ENCODE data around the gene MTSS2. TPM values are rescaled to one million over a fixed set of nuclear protein-coding genes. Genes with fewer than 3 reads are reported as not detected.
A peak's percentile ranks its signal among the peaks of the same experiment; 100 is the strongest.

MTSS2 gene
- total and polyA plus RNA-seq, 2 experiments from 2014 or later = 1.6 to 19.6 TPM

- no peak for TF ChIP-seq ZNF331 (CRISPR knock-in tag; IDR thresholded peaks at IDR 0.05; ENCODE audit: low read depth)
- no peak for TF ChIP-seq STAT1 (IDR thresholded peaks at IDR 0.05; ENCODE audit: unreplicated experiment)
- no peak for TF ChIP-seq CTCF (conservative IDR thresholded peaks at IDR 0.05; ENCODE audit: low read depth in 2 of 2)
Observed at GRCh38 chr16:70717065-70717464, 31.2 kb upstream of the MTSS2 start (continued).

GRCh38 chr16:70715860-70716357 lies 30.1 kb upstream of the MTSS2 start:
- peak overlapping the region; percentile 37 for H3K27ac Mint-ChIP-seq
- no peak overlapping the region for H3K4me3 ChIP-seq
- peaks cover 32% of the 10 kb centered on the region for H3K4me1 ChIP-seq (ENCODE audit: insufficient read depth)
- TF ChIP-seq EZH2 (IDR thresholded peaks at IDR 0.05; ENCODE audit: low read depth, unreplicated experiment) (no peak), EZH2phosphoT487 (IDR thresholded peaks at IDR 0.05; ENCODE audit: unreplicated experiment) (no peak), ZNF114 (CRISPR knock-in tag; IDR thresholded peaks at IDR 0.05) (no peak), ZNF331 (CRISPR knock-in tag; IDR thresholded peaks at IDR 0.05; ENCODE audit: low read depth) (no peak), CREB1 (CRISPR knock-in tag; IDR thresholded peaks at IDR 0.05; ENCODE audit: low read depth) (no peak), JUNB (IDR thresholded peaks at IDR 0.05; ENCODE audit: unreplicated experiment) (no peak), ZNF462 (CRISPR knock-in tag; IDR thresholded peaks at IDR 0.05) (no peak), ETS1 (IDR thresholded peaks at IDR 0.05) (no peak), STAT1 (IDR thresholded peaks at IDR 0.05; ENCODE audit: unreplicated experiment) (no peak), NANOG (IDR thresholded peaks at IDR 0.05; ENCODE audit: borderline replicate concordance) (no peak), REST (IDR thresholded peaks at IDR 0.05; ENCODE audit: unreplicated experiment) (no peak)

More at GRCh38 chr16:70715860-70716357, 30.1 kb upstream of the MTSS2 start:
- Histone ChIP-seq H3F3A (replicated peaks; ENCODE audit: low read depth) (peaks cover 6% of the 10 kb centered on the region; the same call in 1 of the 2 replicates), H4K20me1 (replicated peaks; ENCODE audit: insufficient read depth) (no peaks in the 10 kb centered on the region), H3K79me2 (replicated peaks; ENCODE audit: insufficient read depth) (no peaks in the 10 kb centered on the region), H3K36me3 (ENCODE audit: insufficient read depth) (peaks cover 6% of the 10 kb centered on the region; the same call in 1 of the 2 replicates), H3K9me2 (ENCODE audit: insufficient read depth) (no peaks in the 10 kb centered on the region), H3K27ac (ENCODE audit: low read depth) (0 out of 2 replicates have a peak overlapping the region, but pooled peaks have one; percentile 66), H3K27me3 (ENCODE audit: insufficient read depth) (no peaks in the 10 kb centered on the region), H3K4me2 (peak overlapping the region; percentile 43; the same call in 1 of the 2 replicates), H2AFZ (no peak overlapping the region)
- DNase-seq (ENCODE audit: low spot score) (no peak), ATAC-seq (peak; percentile 3; the same call in 1 of the 3 replicates)
- H3K4me1 Mint-ChIP-seq = peaks cover 55% of the 10 kb centered on the region
- peaks cover 19% of the 10 kb centered on the region for H3K36me3 Mint-ChIP-seq (ENCODE audit: low read depth)
- H3K4me3 Mint-ChIP-seq = no peak overlapping the region
- peaks cover 13% of the 10 kb centered on the region for H3K27me3 Mint-ChIP-seq (ENCODE audit: insufficient read depth, low read depth, poor library complexity)
- H3K9me3 Mint-ChIP-seq = peaks cover 6% of the 10 kb centered on the region; the same call in 2 of the 3 replicates

Data from GM23338 (cell line).